ENCODE data around the gene TMEM220. TPM values are rescaled to one million over a fixed set of nuclear protein-coding genes. Genes with fewer than 3 reads are reported as not detected.

TMEM220 gene
- total and polyA plus RNA-seq, 7 donors: 3.4 to 8.9 (median 4.6) TPM

- Histone ChIP-seq H3K27ac (no peak overlapping the region), H3K36me3 (ENCODE audit: insufficient read depth in 1 of 2, low read depth in 1 of 2) (no peaks in the 10 kb centered on the region), H3K4me3 (no peak overlapping the region), H3K9me3 (no peaks in the 10 kb centered on the region), H3K27me3 (ENCODE audit: insufficient read depth in 3 of 3, low read length in 2 of 3) (no peaks in the 10 kb centered on the region), H3K4me1 (peaks cover 4% of the 10 kb centered on the region)
- TF ChIP-seq CTCF (IDR thresholded peaks at IDR 0.05): no peak
- DNase-seq (no peak), ATAC-seq (no peak)
- intact Hi-C loops (cut with DNase I): no loop called here
- WGBS, 3 donors: 96 to 98% (median 96%) methylated on average over 6 of the region's 6 CpGs
Measured at GRCh38 chr17:10742431-10742830, 12.6 kb upstream of the TMEM220 start.

- intact Hi-C loops (cut with DNase I): loop anchor here in 1 of 2 donors (2.0 kb wide), 1 partner anchor 45 kb away; no protein-coding TSS in a partner anchor
- Histone ChIP-seq H3K36me3 (ENCODE audit: insufficient read depth in 1 of 2, low read depth in 1 of 2) (no peaks in the 10 kb centered on the region), H3K4me1 (peaks cover 4% of the 10 kb centered on the region), H3K9me3 (no peaks in the 10 kb centered on the region), H3K27me3 (ENCODE audit: insufficient read depth in 3 of 3, low read length in 2 of 3) (no peaks in the 10 kb centered on the region), H3K27ac (no peak overlapping the region), H3K4me3 (no peak overlapping the region)
- no peak for TF ChIP-seq CTCF (IDR thresholded peaks at IDR 0.05)
- WGBS, 3 donors: 89 to 97% (median 91%) methylated on average over 10 of the region's 10 CpGs
- DNase-seq (no peak), ATAC-seq (no peak)
Measured at GRCh38 chr17:10741416-10742135, 11.8 kb upstream of the TMEM220 start.

GRCh38 chr17:10739386-10739785, 9.6 kb upstream of the TMEM220 start:
- Histone ChIP-seq H3K9me3 (no peaks in the 10 kb centered on the region), H3K4me1 (peaks cover 4% of the 10 kb centered on the region), H3K27me3 (ENCODE audit: insufficient read depth in 3 of 3, low read length in 2 of 3) (no peaks in the 10 kb centered on the region), H3K36me3 (ENCODE audit: insufficient read depth in 1 of 2, low read depth in 1 of 2) (no peaks in the 10 kb centered on the region), H3K4me3 (no peak overlapping the region), H3K27ac (no peak overlapping the region)
- intact Hi-C loops (cut with DNase I): no loop called here
- TF ChIP-seq CTCF (IDR thresholded peaks at IDR 0.05): no peak
- no peak for ATAC-seq
- DNase-seq: no peak
- WGBS, 3 donors: 84 to 88% (median 88%) methylated on average over 5 of the region's 5 CpGs

- intact Hi-C loops (cut with DNase I): no loop called here
- DNase-seq (no peak), ATAC-seq (no peak)
- H3K4me1 ChIP-seq: peaks cover 4% of the 10 kb centered on the region
- WGBS, 3 donors: 36 to 49% (median 41%) methylated on average over 5 of the region's 5 CpGs
- no peaks in the 10 kb centered on the region for H3K9me3 ChIP-seq
- H3K27ac ChIP-seq: no peak overlapping the region
- no peaks in the 10 kb centered on the region for H3K36me3 ChIP-seq (ENCODE audit: insufficient read depth in 1 of 2, low read depth in 1 of 2)
- H3K4me3 ChIP-seq: no peak overlapping the region
- H3K27me3 ChIP-seq (ENCODE audit: insufficient read depth in 3 of 3, low read length in 2 of 3): no peaks in the 10 kb centered on the region
- no peak for TF ChIP-seq CTCF (IDR thresholded peaks at IDR 0.05)
Measured at GRCh38 chr17:10738521-10739258, 8.9 kb upstream of the TMEM220 start.
